ENCODE results near the gene MYO9A.

- TF ChIP-seq POLR2A (IDR thresholded peaks at IDR 0.05) (no peak), CTCF (IDR thresholded peaks at IDR 0.05) (no peak)
These were observed 325.4 kb downstream of the MYO9A start for GRCh38 chr15:71792521-71792920.

Data from heart left ventricle (tissue), 13 donors.